PC-3 (cell line): ENCODE data around the gene UGT2A2.

Experiments used
- EZH2 ChIP-seq: fragments of 300-600 bp; sonication (generic); IDR thresholded peaks from one replicate; pipeline ENCODE4 v1.6.1; 2017; ENCODE audit warnings: antibody characterized with exemption, mild to moderate bottlenecking, low read length; ENCODE audit not compliant: unreplicated experiment
- EZH2phosphoT487 ChIP-seq: fragments of 300-600 bp; sonication (generic); IDR thresholded peaks from 2 replicates; pipeline ENCODE4 v1.6.1; 2018; ENCODE audit warnings: mild to moderate bottlenecking, antibody characterized with exemption, low read length, borderline replicate concordance
- TF ChIP-seq, protein P1 (sequence below): fragments of 300-600 bp; sonication (generic); conservative IDR thresholded peaks from 2 replicates; pipeline ENCODE4 v1.5.1; 2017; ENCODE audit warnings: antibody characterized with exemption, low read depth, mild to moderate bottlenecking, low read length

DNA sequence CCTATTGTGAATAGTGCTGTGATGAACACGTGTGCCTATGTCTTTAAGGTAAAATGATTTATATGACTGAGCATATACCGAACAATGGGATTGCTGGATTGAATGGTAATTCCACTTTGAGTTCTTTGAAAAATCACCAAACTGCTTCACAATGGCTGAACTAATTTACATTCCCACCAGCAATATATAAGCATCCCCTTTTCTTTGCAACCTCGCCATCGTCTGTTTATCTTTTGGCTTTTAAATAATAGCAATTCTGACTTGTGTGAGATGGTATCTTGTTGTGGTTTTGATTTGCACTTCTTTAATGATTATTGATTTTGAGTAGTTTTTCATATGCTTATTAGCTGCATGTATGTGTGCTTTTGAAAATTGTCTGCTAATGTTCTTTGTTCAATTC, 45.4 kb upstream of the UGT2A2 start:
- TF ChIP-seq, protein P1, sequence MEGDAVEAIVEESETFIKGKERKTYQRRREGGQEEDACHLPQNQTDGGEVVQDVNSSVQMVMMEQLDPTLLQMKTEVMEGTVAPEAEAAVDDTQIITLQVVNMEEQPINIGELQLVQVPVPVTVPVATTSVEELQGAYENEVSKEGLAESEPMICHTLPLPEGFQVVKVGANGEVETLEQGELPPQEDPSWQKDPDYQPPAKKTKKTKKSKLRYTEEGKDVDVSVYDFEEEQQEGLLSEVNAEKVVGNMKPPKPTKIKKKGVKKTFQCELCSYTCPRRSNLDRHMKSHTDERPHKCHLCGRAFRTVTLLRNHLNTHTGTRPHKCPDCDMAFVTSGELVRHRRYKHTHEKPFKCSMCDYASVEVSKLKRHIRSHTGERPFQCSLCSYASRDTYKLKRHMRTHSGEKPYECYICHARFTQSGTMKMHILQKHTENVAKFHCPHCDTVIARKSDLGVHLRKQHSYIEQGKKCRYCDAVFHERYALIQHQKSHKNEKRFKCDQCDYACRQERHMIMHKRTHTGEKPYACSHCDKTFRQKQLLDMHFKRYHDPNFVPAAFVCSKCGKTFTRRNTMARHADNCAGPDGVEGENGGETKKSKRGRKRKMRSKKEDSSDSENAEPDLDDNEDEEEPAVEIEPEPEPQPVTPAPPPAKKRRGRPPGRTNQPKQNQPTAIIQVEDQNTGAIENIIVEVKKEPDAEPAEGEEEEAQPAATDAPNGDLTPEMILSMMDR, result no peak
- TF ChIP-seq EZH2 (no peak), EZH2phosphoT487 (no peak)
